GM23338 (cell line): Measurements from ENCODE around the gene ADCY1.

Source experiments
- CREB1 ChIP-seq: fragments of 250-450 bp; sonication (Bioruptor Pico); IDR thresholded peaks from 2 replicates; pipeline ENCODE4 v1.5.0; 2020; ENCODE audit warnings: low read depth, mild to moderate bottlenecking, moderate library complexity
- CTCF ChIP-seq, 2 experiments: fragments of 200-600 bp in 1 of 2; sonication (generic) in 1 of 2; conservative IDR thresholded peaks; 2 replicates each; pipeline versions ENCODE4 v1.5.1 to v1.6.1; 2016 to 2017; ENCODE audit warnings: antibody characterized with exemption in 2 of 2, low read depth in 2 of 2, mild to moderate bottlenecking in 2 of 2, moderate library complexity in 1 of 2
- ETS1 ChIP-seq: IDR thresholded peaks from 2 replicates; pipeline ENCODE4 v1.6.1; 2016; ENCODE audit warnings: antibody characterized with exemption
- EZH2 ChIP-seq: fragments of 200-600 bp; sonication (generic); IDR thresholded peaks from one replicate; pipeline ENCODE4 v1.8.0; 2017; ENCODE audit warnings: antibody characterized with exemption, mild to moderate bottlenecking, low read depth; ENCODE audit not compliant: unreplicated experiment
- EZH2phosphoT487 ChIP-seq: fragments of 200-600 bp; sonication (generic); IDR thresholded peaks from one replicate; pipeline ENCODE4 v1.8.1; 2018; ENCODE audit warnings: antibody characterized with exemption; ENCODE audit not compliant: unreplicated experiment
- JUNB ChIP-seq: IDR thresholded peaks from one replicate; pipeline ENCODE4 v1.6.1; 2016; ENCODE audit warnings: antibody characterized with exemption; ENCODE audit not compliant: unreplicated experiment
- NANOG ChIP-seq: IDR thresholded peaks from 2 replicates; pipeline ENCODE4 v1.6.1; 2016; ENCODE audit warnings: antibody characterized with exemption, borderline replicate concordance
- POLR2AphosphoS5 ChIP-seq: IDR thresholded peaks from 2 replicates; pipeline ENCODE4 v1.6.1; 2016; ENCODE audit warnings: antibody characterized with exemption, low read depth
- REST ChIP-seq: IDR thresholded peaks from one replicate; pipeline ENCODE4 v1.6.1; 2018; ENCODE audit warnings: antibody characterized with exemption; ENCODE audit not compliant: unreplicated experiment
- STAT1 ChIP-seq: IDR thresholded peaks from one replicate; pipeline ENCODE4 v1.6.1; 2016; ENCODE audit warnings: antibody characterized with exemption; ENCODE audit not compliant: unreplicated experiment
- ZNF462 ChIP-seq: fragments of 250-450 bp; sonication (Bioruptor Pico); IDR thresholded peaks from 2 replicates; pipeline ENCODE4 v1.5.0; 2020; ENCODE audit warnings: mild to moderate bottlenecking, moderate library complexity

- TF ChIP-seq CTCF (conservative IDR thresholded peaks at IDR 0.05; ENCODE audit: low read depth in 2 of 2): no peak
- TF ChIP-seq EZH2: no peak
- no peak for TF ChIP-seq REST
- no peak for TF ChIP-seq STAT1
- no peak for TF ChIP-seq ZNF462 (CRISPR knock-in tag)
- no peak for TF ChIP-seq CREB1
- no peak for TF ChIP-seq POLR2AphosphoS5
- TF ChIP-seq ETS1: no peak
- no peak for TF ChIP-seq JUNB
- no peak for TF ChIP-seq EZH2phosphoT487
- no peak for TF ChIP-seq NANOG
Measured at GRCh38 chr7:45569290-45569685, 4.9 kb upstream of the ADCY1 start.
